ENCODE data around the gene GALR2.

DNA sequence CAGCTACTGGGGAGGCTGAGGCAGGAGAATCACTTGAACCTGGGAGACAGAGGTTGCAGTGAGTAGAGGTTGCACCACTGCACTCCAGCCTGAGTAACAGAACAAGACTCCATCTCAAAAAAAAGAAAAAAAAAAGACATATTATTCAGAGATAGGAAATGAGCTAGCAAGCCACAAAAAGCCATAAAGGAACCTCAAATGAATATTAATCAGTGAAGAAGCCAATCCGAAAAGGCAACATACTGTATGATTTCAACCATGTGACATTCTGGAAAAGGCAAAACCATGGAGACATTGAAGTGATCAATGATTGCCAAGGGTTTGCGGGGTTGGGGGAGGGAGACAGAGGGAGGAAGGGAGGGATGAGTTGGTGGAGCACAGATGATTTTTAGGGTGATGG is 37.4 kb downstream of the GALR2 start:
- TF ChIP-seq, protein P1, sequence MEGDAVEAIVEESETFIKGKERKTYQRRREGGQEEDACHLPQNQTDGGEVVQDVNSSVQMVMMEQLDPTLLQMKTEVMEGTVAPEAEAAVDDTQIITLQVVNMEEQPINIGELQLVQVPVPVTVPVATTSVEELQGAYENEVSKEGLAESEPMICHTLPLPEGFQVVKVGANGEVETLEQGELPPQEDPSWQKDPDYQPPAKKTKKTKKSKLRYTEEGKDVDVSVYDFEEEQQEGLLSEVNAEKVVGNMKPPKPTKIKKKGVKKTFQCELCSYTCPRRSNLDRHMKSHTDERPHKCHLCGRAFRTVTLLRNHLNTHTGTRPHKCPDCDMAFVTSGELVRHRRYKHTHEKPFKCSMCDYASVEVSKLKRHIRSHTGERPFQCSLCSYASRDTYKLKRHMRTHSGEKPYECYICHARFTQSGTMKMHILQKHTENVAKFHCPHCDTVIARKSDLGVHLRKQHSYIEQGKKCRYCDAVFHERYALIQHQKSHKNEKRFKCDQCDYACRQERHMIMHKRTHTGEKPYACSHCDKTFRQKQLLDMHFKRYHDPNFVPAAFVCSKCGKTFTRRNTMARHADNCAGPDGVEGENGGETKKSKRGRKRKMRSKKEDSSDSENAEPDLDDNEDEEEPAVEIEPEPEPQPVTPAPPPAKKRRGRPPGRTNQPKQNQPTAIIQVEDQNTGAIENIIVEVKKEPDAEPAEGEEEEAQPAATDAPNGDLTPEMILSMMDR (IDR thresholded peaks at IDR 0.05 in 4 of 5, conservative IDR thresholded peaks at IDR 0.05 in 1 of 5): no peak
- no peak for TF ChIP-seq POLR2A (IDR thresholded peaks at IDR 0.05)
